H9 (cell line): Measurements from ENCODE around the gene KCND1. TPM values are rescaled to one million over a fixed set of nuclear protein-coding genes. Genes with fewer than 3 reads are reported as not detected.

ENCODE experiments used
- DNase-seq: peaks from one replicate; pipeline ENCODE4 v3.0.0-alpha.2; 2017
- H2AFZ ChIP-seq: one replicate; pipeline ENCODE4 v1.6.1; 2013; ENCODE audit warnings: mild to moderate bottlenecking, low read length, control low read depth, moderate library complexity
- H2AK5ac ChIP-seq: 2 replicates; pipeline ENCODE4 v1.6.1; 2013; ENCODE audit warnings: low read length, control low read depth, mixed read lengths; ENCODE audit not compliant: insufficient read length
- H2BK120ac ChIP-seq: one replicate; pipeline ENCODE4 v1.6.1; 2013; ENCODE audit warnings: low read depth, mild to moderate bottlenecking, low read length, control low read depth, inconsistent platforms; ENCODE audit not compliant: poor library complexity, severe bottlenecking
- H2BK12ac ChIP-seq: 2 replicates; pipeline ENCODE4 v1.6.1; 2013; ENCODE audit warnings: low read length, control low read depth, mixed read lengths, low read depth; ENCODE audit not compliant: insufficient read length
- H2BK15ac ChIP-seq: 2 replicates; pipeline ENCODE4 v1.6.1; 2013; ENCODE audit warnings: low read depth, low read length, control low read depth
- H2BK20ac ChIP-seq: one replicate; pipeline ENCODE4 v1.6.1; 2013; ENCODE audit warnings: low read depth, mild to moderate bottlenecking, low read length, control low read depth, inconsistent platforms; ENCODE audit not compliant: poor library complexity, severe bottlenecking
- H2BK5ac ChIP-seq: 2 replicates; pipeline ENCODE4 v1.6.1; 2013; ENCODE audit warnings: low read length, control low read depth, mixed read lengths; ENCODE audit not compliant: insufficient read length
- H3K14ac ChIP-seq: 2 replicates; pipeline ENCODE4 v1.6.1; 2013; ENCODE audit warnings: low read length, control low read depth; ENCODE audit not compliant: insufficient read depth
- H3K18ac ChIP-seq: 2 replicates; pipeline ENCODE4 v1.6.1; 2013; ENCODE audit warnings: low read depth, mild to moderate bottlenecking, mixed read lengths, low read length, control low read depth; ENCODE audit not compliant: insufficient read length
- H3K23ac ChIP-seq: 2 replicates; pipeline ENCODE4 v1.6.1; 2013; ENCODE audit warnings: low read length, control low read depth, mixed read lengths, low read depth; ENCODE audit not compliant: insufficient read length
- H3K23me2 ChIP-seq: 2 replicates; pipeline ENCODE4 v1.6.1; 2013; ENCODE audit warnings: low read depth, mild to moderate bottlenecking, mixed read lengths, low read length, control low read depth; ENCODE audit not compliant: insufficient read length, poor library complexity, severe bottlenecking
- H3K27ac ChIP-seq: 2 replicates; pipeline ENCODE4 v1.5.1; 2013; ENCODE audit warnings: low read length, control low read depth, mixed read lengths, low read depth; ENCODE audit not compliant: insufficient read length
- H3K27me3 ChIP-seq: 2 replicates; pipeline ENCODE4 v1.6.1; 2013; ENCODE audit warnings: low read length, control low read depth, inconsistent platforms; ENCODE audit not compliant: insufficient read depth
- H3K4ac ChIP-seq: 2 replicates; pipeline ENCODE4 v1.6.1; 2013; ENCODE audit warnings: low read depth, mild to moderate bottlenecking, control low read depth, inconsistent platforms, low read length, moderate library complexity
- H3K4me1 ChIP-seq: 2 replicates; pipeline ENCODE4 v1.6.1; 2013; ENCODE audit warnings: low read length, control low read depth, inconsistent platforms; ENCODE audit not compliant: insufficient read depth
- H3K4me2 ChIP-seq: 2 replicates; pipeline ENCODE4 v1.6.1; 2013; ENCODE audit warnings: low read length, control low read depth, mixed read lengths; ENCODE audit not compliant: insufficient read length, insufficient read depth
- H3K56ac ChIP-seq: 2 replicates; pipeline ENCODE4 v1.6.1; 2013; ENCODE audit warnings: low read depth, mild to moderate bottlenecking, mixed read lengths, low read length, control low read depth; ENCODE audit not compliant: insufficient read length
- H3K79me1 ChIP-seq: 2 replicates; pipeline ENCODE4 v1.6.1; 2013; ENCODE audit warnings: low read depth, mild to moderate bottlenecking, moderate library complexity, low read length, control low read depth, inconsistent platforms; ENCODE audit not compliant: insufficient read depth, poor library complexity, severe bottlenecking
- H3K79me2 ChIP-seq: 2 replicates; pipeline ENCODE4 v1.6.1; 2013; ENCODE audit warnings: low read length, control low read depth, inconsistent platforms; ENCODE audit not compliant: insufficient read depth
- H3K9ac ChIP-seq: 2 replicates; pipeline ENCODE4 v1.6.1; 2013; ENCODE audit warnings: low read length, control low read depth, mixed read lengths; ENCODE audit not compliant: insufficient read length; ENCODE audit errors: extremely low read depth
- H3K9me3 ChIP-seq: one replicate; pipeline ENCODE4 v1.6.1; 2013; ENCODE audit warnings: low read depth, low read length, inconsistent platforms; ENCODE audit not compliant: control insufficient read depth
- H3T11ph ChIP-seq: one replicate; pipeline ENCODE4 v1.6.1; 2013; ENCODE audit warnings: mild to moderate bottlenecking, low read length, control low read depth, inconsistent platforms
- H4K20me1 ChIP-seq: one replicate; pipeline ENCODE4 v1.6.1; 2013; ENCODE audit not compliant: control insufficient read depth, insufficient read length, insufficient read depth
- H4K5ac ChIP-seq: 2 replicates; pipeline ENCODE4 v1.6.1; 2013; ENCODE audit warnings: low read depth, mild to moderate bottlenecking, mixed read lengths, low read length, control low read depth; ENCODE audit not compliant: insufficient read length
- H4K8ac ChIP-seq: replicated peaks from 2 replicates; pipeline ENCODE4 v1.6.1; 2013; ENCODE audit warnings: low read length, control low read depth, mixed read lengths, low read depth; ENCODE audit not compliant: insufficient read length
- H4K91ac ChIP-seq: 2 replicates; pipeline ENCODE4 v1.6.1; 2013; ENCODE audit warnings: low read depth, mild to moderate bottlenecking, moderate library complexity, mixed read lengths, low read length, control low read depth; ENCODE audit not compliant: insufficient read length
- H3K27ac Mint-ChIP-seq, 3 experiments: 2 replicates in 2 of 3; 3 replicates in 1 of 3; pipeline ENCODE4 v1.8.0; 2020 to 2021; ENCODE audit warnings: mixed read lengths in 3 of 3, mild to moderate bottlenecking in 1 of 3, moderate library complexity in 1 of 3
- H3K27me3 Mint-ChIP-seq: 2 replicates; pipeline ENCODE4 v1.8.0; 2021; ENCODE audit warnings: low read depth, mild to moderate bottlenecking, moderate library complexity, mixed read lengths
- H3K36me3 Mint-ChIP-seq, 3 experiments: 2 replicates in 2 of 3; 3 replicates in 1 of 3; pipeline ENCODE4 v1.8.0; 2020 to 2021; ENCODE audit warnings: low read depth in 3 of 3, mixed read lengths in 3 of 3; ENCODE audit not compliant: insufficient read depth in 1 of 3
- H3K4me1 Mint-ChIP-seq, 2 experiments: 2 replicates each; pipeline ENCODE4 v1.8.0; 2020; ENCODE audit warnings: mixed read lengths in 2 of 2
- H3K4me3 Mint-ChIP-seq, 2 experiments: 2 replicates in 1 of 2; 3 replicates in 1 of 2; pipeline ENCODE4 v1.8.0; 2020 to 2021; ENCODE audit warnings: mild to moderate bottlenecking in 2 of 2, mixed read lengths in 2 of 2, moderate library complexity in 1 of 2
- H3K9me3 Mint-ChIP-seq, 2 experiments: 2 replicates in 1 of 2; 3 replicates in 1 of 2; pipeline ENCODE4 v1.8.0; 2020; ENCODE audit warnings: mild to moderate bottlenecking in 2 of 2, mixed read lengths in 2 of 2, moderate library complexity in 1 of 2
- CTCF ChIP-seq: fragments of 200-600 bp; sonication (generic); conservative IDR thresholded peaks from 3 replicates; pipeline ENCODE4 v1.8.0; 2021; ENCODE audit warnings: antibody characterized with exemption, mild to moderate bottlenecking
- WGBS: extraction: QIAGEN DNeasy Blood & Tissue Kit; methylation state at CpG from one replicate; pipeline ENCODE4 v1.1.7; 2013; ENCODE audit warnings: missing lambda C conversion rate, low lambda C conversion rate, mixed read lengths; ENCODE audit not compliant: insufficient read length; ENCODE audit errors: extremely low coverage; 5-methylcytosine and 5-hydroxymethylcytosine counted together
- total RNA-seq: library from RNA; stranded (reverse); gene quantifications from 2 replicates; pipeline ENCODE4 v1.2.1, GENCODE V29; 2021

Gene KCND1
- total RNA-seq, 1 experiment from 2014 or later, result 5.7 TPM

- Histone ChIP-seq H3K9me3 (no peaks in the 10 kb centered on the region), H3K4me2 (no peak overlapping the region), H2AK5ac (no peak overlapping the region), H3K14ac (no peak overlapping the region), H3K79me1 (no peaks in the 10 kb centered on the region), H4K20me1 (no peaks in the 10 kb centered on the region), H3K23ac (no peak overlapping the region), H3K18ac (no peak overlapping the region), H2BK20ac (no peak overlapping the region), H3T11ph (no peak overlapping the region), H2BK5ac (no peak overlapping the region), H2AFZ (no peak overlapping the region), H4K5ac (no peak overlapping the region), H4K91ac (no peak overlapping the region), H2BK15ac (no peak overlapping the region), H4K8ac (no peak overlapping the region), H3K56ac (no peak overlapping the region), H2BK120ac (no peak overlapping the region), H3K27me3 (no peaks in the 10 kb centered on the region), H3K9ac (no peak overlapping the region), H3K4me1 (no peaks in the 10 kb centered on the region), H3K27ac (no peak overlapping the region), H3K79me2 (no peaks in the 10 kb centered on the region), H3K4ac (no peak overlapping the region), H3K23me2 (peaks cover 10% of the 10 kb centered on the region), H2BK12ac (no peak overlapping the region)
- 40% methylated on average over 1 of the region's 2 CpGs for WGBS
- Mint-ChIP-seq H3K36me3 (peaks cover 24 to 48% (median 37%) of the 10 kb centered on the region in 3 experiments), H3K27ac (no peak overlapping the region), H3K9me3 (peaks cover 69 to 80% of the 10 kb centered on the region in 2 experiments), H3K4me1 (peaks cover 8 to 9% of the 10 kb centered on the region in 2 experiments; a peak in 3 of 4 replicates), H3K27me3 (peaks cover 2% of the 10 kb centered on the region), H3K4me3 (no peak overlapping the region; a peak in 1 of 5 replicates)
- no peak for TF ChIP-seq CTCF
- DNase-seq, result no peak
Observed at GRCh38 chrX:48974574-48974973, 2.9 kb upstream of the KCND1 start.
